M059J (cell line): ENCODE data around the gene TNS1. TPM values are rescaled to one million over a fixed set of nuclear protein-coding genes. Genes with fewer than 3 reads are reported as not detected.

Experiments used
- DNase-seq: peaks from one replicate; pipeline ENCODE4 v3.0.0-alpha.2; 2012; ENCODE audit warnings: low read depth
- total RNA-seq: library from RNA; depleted of rRNA; stranded (reverse); fragments of >200 nt; shearing (Covaris generic); gene quantifications from 2 replicates; pipeline ENCODE4 v1.2.3, GENCODE V29; 2014

Gene TNS1
- total RNA-seq, 1 experiment from 2014 or later = 2.6 TPM

- DNase-seq = no peak
Observed at GRCh38 chr2:217784996-217785543, 217.7 kb downstream of the TNS1 start.

GRCh38 chr2:217783243-217783642 lies 219.6 kb downstream of the TNS1 start:
- no peak for DNase-seq

- no peak for DNase-seq
Observed at GRCh38 chr2:217777906-217778305, 224.9 kb downstream of the TNS1 start.

- DNase-seq = no peak
Observed at GRCh38 chr2:217776631-217777030, 226.2 kb downstream of the TNS1 start.

- no peak for DNase-seq
Observed at GRCh38 chr2:217775920-217776503, 226.8 kb downstream of the TNS1 start.

- no peak for DNase-seq
Observed at GRCh38 chr2:217774232-217774631, 228.6 kb downstream of the TNS1 start.

- no peak for DNase-seq
Observed at GRCh38 chr2:217773539-217773938, 229.3 kb downstream of the TNS1 start.

- DNase-seq = no peak
Observed at GRCh38 chr2:217766356-217766755, 236.4 kb downstream of the TNS1 start.

- no peak for DNase-seq
Observed at GRCh38 chr2:217761645-217762277, 241.0 kb downstream of the TNS1 start.

- no peak for DNase-seq
Observed at GRCh38 chr2:217759991-217760390, 242.8 kb downstream of the TNS1 start.

GRCh38 chr2:217757108-217757463 lies 245.7 kb downstream of the TNS1 start:
- DNase-seq = no peak

- DNase-seq = peak; percentile 34
Observed at GRCh38 chr2:217756375-217757107, 246.3 kb downstream of the TNS1 start.

GRCh38 chr2:217755027-217755745 lies 247.6 kb downstream of the TNS1 start:
- DNase-seq = no peak

GRCh38 chr2:217753460-217754200 lies 249.2 kb downstream of the TNS1 start:
- DNase-seq = peak; percentile 61

GRCh38 chr2:217752714-217753459 lies 249.9 kb downstream of the TNS1 start:
- DNase-seq = no peak

- DNase-seq = no peak
Observed at GRCh38 chr2:217751952-217752351, 250.8 kb downstream of the TNS1 start.

- no peak for DNase-seq
Observed at GRCh38 chr2:217751192-217751591, 251.6 kb downstream of the TNS1 start.
